ENCODE data around the gene RAB11A. TPM values are rescaled to one million over a fixed set of nuclear protein-coding genes. Genes with fewer than 3 reads are reported as not detected.

The RAB11A gene
- polyA plus RNA-seq, 1 of the 3 experiments (the other 2 are of a cell fraction) = 352 TPM

GRCh38 chr15:65912235-65912634 is 42.9 kb downstream of the RAB11A start:
- no peak overlapping the region for H3K27ac ChIP-seq (ENCODE audit: low read depth in 2 of 2, low read length in 1 of 2)

DNA sequence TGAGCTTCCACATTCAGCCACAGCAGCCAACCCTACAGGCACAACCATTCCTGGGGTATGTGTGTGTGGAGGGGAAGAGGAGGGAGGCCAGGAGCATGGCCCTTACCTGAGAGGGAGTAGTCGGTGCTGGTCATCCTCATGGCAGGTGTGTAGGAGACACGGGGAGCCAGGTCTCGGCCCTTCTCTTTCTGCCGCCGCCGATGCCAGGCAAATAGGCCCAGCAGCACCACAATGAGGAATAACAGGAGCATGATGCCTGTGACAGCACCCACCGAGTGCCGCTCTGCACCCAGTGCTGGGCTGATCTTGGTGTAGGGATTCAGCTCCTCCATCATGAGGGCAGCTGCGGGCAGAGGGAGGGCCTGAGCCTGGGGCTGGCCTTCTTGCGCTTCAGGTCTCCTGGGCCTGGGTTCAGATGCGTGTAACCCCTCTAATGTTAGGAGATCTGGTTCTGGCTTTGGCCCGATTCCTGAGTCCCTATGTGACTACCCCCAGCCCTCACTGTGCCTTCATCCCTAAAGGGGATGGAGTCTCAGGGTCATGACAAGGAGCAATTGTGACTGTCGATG is 44.4 kb downstream of the RAB11A start:
- ChIA-PET POLR2A (no interaction called here), CTCF (interaction anchor here (0.8 to 1.3 kb wide), 3 partner anchors 10 to 275 kb away, joined by 3 to 4 read pairs (median 3); no protein-coding TSS in a partner anchor)
- Histone ChIP-seq H3K4me3 (ENCODE audit: low read depth in 2 of 2, low read length in 1 of 2) (no peak overlapping the region), H4K20me1 (ENCODE audit: insufficient read depth) (no peaks in the 10 kb centered on the region), H2AFZ (ENCODE audit: low read depth) (no peak overlapping the region), H3K36me3 (replicated peaks in 1 of 2; ENCODE audit: control insufficient read depth in 1 of 2, insufficient read depth in 2 of 2, low read length in 1 of 2) (peaks cover 0 to 18% of the 10 kb centered on the region in 2 experiments), H3F3A (replicated peaks; ENCODE audit: insufficient read depth) (no peaks in the 10 kb centered on the region), H3K9me3 (no peaks in the 10 kb centered on the region), H3K79me2 (ENCODE audit: insufficient read depth) (no peaks in the 10 kb centered on the region), H3K27ac (ENCODE audit: low read depth in 2 of 2, low read length in 1 of 2) (no peak overlapping the region), H3K27me3 (ENCODE audit: insufficient read depth) (no peaks in the 10 kb centered on the region), H3K9ac (no peak overlapping the region), H3K4me2 (no peak overlapping the region), H3K4me1 (ENCODE audit: control insufficient read depth in 1 of 2, insufficient read depth in 2 of 2, low read depth in 1 of 2, low read length in 1 of 2) (peaks cover 0 to 10% of the 10 kb centered on the region in 2 experiments; a peak in 1 of 4 replicates), H3K9me2 (no peaks in the 10 kb centered on the region)
- 93% methylated on average over 10 of the region's 13 CpGs for WGBS (ENCODE audit: low lambda C conversion rate)
- TF ChIP-seq CHD2 (IDR thresholded peaks at IDR 0.05; ENCODE audit: low read length, partially characterized antibody) = no peak
- no peak for TF ChIP-seq RAD21 (IDR thresholded peaks at IDR 0.05; ENCODE audit: low read length)
- TF ChIP-seq RCOR1 (IDR thresholded peaks at IDR 0.05; ENCODE audit: low read length) = no peak
- TF ChIP-seq NFIC (IDR thresholded peaks at IDR 0.05; ENCODE audit: borderline replicate concordance) = no peak
- TF ChIP-seq, protein P1, sequence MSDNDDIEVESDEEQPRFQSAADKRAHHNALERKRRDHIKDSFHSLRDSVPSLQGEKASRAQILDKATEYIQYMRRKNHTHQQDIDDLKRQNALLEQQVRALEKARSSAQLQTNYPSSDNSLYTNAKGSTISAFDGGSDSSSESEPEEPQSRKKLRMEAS (IDR thresholded peaks at IDR 0.05; ENCODE audit: low read depth) = no peak
- no peak for TF ChIP-seq MEF2A (IDR thresholded peaks at IDR 0.05; ENCODE audit: borderline replicate concordance, low read depth)
- TF ChIP-seq POLR2AphosphoS5 (IDR thresholded peaks at IDR 0.05; ENCODE audit: low read depth, low read length) = no peak
- TF ChIP-seq, protein P2, sequence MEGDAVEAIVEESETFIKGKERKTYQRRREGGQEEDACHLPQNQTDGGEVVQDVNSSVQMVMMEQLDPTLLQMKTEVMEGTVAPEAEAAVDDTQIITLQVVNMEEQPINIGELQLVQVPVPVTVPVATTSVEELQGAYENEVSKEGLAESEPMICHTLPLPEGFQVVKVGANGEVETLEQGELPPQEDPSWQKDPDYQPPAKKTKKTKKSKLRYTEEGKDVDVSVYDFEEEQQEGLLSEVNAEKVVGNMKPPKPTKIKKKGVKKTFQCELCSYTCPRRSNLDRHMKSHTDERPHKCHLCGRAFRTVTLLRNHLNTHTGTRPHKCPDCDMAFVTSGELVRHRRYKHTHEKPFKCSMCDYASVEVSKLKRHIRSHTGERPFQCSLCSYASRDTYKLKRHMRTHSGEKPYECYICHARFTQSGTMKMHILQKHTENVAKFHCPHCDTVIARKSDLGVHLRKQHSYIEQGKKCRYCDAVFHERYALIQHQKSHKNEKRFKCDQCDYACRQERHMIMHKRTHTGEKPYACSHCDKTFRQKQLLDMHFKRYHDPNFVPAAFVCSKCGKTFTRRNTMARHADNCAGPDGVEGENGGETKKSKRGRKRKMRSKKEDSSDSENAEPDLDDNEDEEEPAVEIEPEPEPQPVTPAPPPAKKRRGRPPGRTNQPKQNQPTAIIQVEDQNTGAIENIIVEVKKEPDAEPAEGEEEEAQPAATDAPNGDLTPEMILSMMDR (IDR thresholded peaks at IDR 0.05) = no peak
- TF ChIP-seq, protein P3, sequence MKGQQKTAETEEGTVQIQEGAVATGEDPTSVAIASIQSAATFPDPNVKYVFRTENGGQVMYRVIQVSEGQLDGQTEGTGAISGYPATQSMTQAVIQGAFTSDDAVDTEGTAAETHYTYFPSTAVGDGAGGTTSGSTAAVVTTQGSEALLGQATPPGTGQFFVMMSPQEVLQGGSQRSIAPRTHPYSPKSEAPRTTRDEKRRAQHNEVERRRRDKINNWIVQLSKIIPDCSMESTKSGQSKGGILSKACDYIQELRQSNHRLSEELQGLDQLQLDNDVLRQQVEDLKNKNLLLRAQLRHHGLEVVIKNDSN (IDR thresholded peaks at IDR 0.05; ENCODE audit: borderline replicate concordance, low read depth) = no peak
- TF ChIP-seq, protein P4, sequence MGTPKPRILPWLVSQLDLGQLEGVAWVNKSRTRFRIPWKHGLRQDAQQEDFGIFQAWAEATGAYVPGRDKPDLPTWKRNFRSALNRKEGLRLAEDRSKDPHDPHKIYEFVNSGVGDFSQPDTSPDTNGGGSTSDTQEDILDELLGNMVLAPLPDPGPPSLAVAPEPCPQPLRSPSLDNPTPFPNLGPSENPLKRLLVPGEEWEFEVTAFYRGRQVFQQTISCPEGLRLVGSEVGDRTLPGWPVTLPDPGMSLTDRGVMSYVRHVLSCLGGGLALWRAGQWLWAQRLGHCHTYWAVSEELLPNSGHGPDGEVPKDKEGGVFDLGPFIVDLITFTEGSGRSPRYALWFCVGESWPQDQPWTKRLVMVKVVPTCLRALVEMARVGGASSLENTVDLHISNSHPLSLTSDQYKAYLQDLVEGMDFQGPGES (IDR thresholded peaks at IDR 0.05; ENCODE audit: low read depth, low read length) = no peak
- no peak for TF ChIP-seq GATA2 (CRISPR knock-in tag; IDR thresholded peaks at IDR 0.05)
- TF ChIP-seq FOSL2 (IDR thresholded peaks at IDR 0.05; ENCODE audit: borderline replicate concordance, low read depth) = no peak
- no peak for TF ChIP-seq FOXJ3 (CRISPR knock-in tag; IDR thresholded peaks at IDR 0.05)
- no peak for TF ChIP-seq TAF1 (IDR thresholded peaks at IDR 0.05; ENCODE audit: borderline replicate concordance, low read depth, low read length)
- no peak for TF ChIP-seq TEAD4 (IDR thresholded peaks at IDR 0.05; ENCODE audit: borderline replicate concordance, insufficient read depth)
- DNase-seq = no peak

More at GRCh38 chr15:65912235-65912634, 42.9 kb downstream of the RAB11A start:
- DNase-seq = no peak
- ChIA-PET POLR2A (no interaction called here), CTCF (no interaction called here)
- WGBS (ENCODE audit: low lambda C conversion rate) = 100% methylated on average over 2 of the region's 2 CpGs
- Histone ChIP-seq H3K4me1 (ENCODE audit: control insufficient read depth in 1 of 2, insufficient read depth in 2 of 2, low read depth in 1 of 2, low read length in 1 of 2) (peaks cover 0 to 8% of the 10 kb centered on the region in 2 experiments; a peak in 1 of 4 replicates), H3K27me3 (ENCODE audit: insufficient read depth) (no peaks in the 10 kb centered on the region), H3K4me2 (no peak overlapping the region), H3K36me3 (replicated peaks in 1 of 2; ENCODE audit: control insufficient read depth in 1 of 2, insufficient read depth in 2 of 2, low read length in 1 of 2) (peaks cover 0 to 24% of the 10 kb centered on the region in 2 experiments), H4K20me1 (ENCODE audit: insufficient read depth) (no peaks in the 10 kb centered on the region), H3K9me2 (no peaks in the 10 kb centered on the region), H3K4me3 (ENCODE audit: low read depth in 2 of 2, low read length in 1 of 2) (no peak overlapping the region), H3K9ac (no peak overlapping the region), H3K9me3 (no peaks in the 10 kb centered on the region), H3F3A (replicated peaks; ENCODE audit: insufficient read depth) (no peaks in the 10 kb centered on the region), H2AFZ (ENCODE audit: low read depth) (no peak overlapping the region), H3K79me2 (ENCODE audit: insufficient read depth) (no peaks in the 10 kb centered on the region)
- TF ChIP-seq SIN3A (IDR thresholded peaks at IDR 0.05; ENCODE audit: borderline replicate concordance, low read depth, low read length) (no peak), GABPA (IDR thresholded peaks at IDR 0.05; ENCODE audit: low read depth) (no peak), TCF12 (IDR thresholded peaks at IDR 0.05) (no peak)
